Activated T-cell treated with anti-CD3 and anti-CD28 coated beads for 1 hour (primary cell): ENCODE results near the gene PHEX.

Experiments
- DNase-seq: peaks from one replicate; pipeline ENCODE4 v3.0.0-alpha.2; 2020; ENCODE audit warnings: low read depth

PHEX gene

DNA sequence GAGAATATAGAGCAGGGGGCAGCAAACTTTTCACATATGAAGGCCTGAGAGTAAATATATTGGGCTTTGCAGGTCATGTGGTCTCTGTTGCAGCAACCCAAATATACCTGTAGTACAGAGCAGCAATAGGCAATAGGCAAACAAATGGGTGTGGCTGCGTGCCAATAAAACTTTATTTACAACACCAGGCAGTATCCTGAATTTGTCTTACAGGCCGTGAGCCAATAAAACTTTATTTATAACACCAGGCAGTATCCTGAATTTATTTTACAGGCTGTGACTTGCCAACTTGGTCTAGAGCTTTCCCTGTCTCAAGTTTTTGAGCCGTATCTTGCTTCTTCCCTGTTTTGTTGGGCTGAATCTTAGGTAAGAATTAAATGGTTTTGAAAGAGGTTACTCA, 118.2 kb downstream of the PHEX start:
- no peak for DNase-seq

DNA sequence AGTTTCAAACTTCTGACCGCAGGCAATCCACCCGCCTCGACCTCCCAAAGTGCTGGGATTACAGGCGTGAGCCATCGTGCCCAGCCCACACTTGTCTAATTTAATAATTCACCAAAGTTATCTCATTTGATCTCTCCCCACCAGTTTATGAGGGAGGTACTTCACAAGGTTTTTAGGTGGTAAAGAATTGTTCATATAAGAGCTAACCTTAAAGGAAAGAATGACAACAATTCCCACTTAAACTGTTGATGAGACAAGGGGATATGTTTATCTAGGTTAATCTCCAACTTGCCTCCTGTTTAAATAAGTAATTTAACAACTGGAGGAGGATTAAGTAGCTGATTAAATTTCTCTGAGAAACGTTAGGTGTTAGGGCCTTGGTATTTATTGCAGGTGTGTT, 123.0 kb downstream of the PHEX start:
- DNase-seq = no peak

DNA sequence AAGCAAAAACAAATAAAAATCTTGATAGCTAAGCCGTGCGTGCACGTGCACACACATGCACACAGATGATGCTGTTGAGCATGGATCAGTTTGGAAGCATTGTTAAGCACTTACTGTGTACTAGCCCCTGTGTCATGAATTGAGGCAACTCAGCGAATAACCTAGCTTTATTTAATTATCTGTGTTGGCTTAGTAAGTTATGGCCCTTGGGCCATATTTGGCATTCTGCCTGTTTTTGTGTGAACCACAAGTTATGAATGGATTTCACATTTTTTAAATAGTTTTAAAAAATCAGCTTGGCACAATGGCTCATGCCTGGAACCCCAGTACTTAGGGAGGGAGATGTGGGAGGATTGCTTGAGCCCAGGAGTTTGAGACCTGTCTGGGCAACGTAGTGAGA, 126.9 kb downstream of the PHEX start:
- no peak for DNase-seq

DNA sequence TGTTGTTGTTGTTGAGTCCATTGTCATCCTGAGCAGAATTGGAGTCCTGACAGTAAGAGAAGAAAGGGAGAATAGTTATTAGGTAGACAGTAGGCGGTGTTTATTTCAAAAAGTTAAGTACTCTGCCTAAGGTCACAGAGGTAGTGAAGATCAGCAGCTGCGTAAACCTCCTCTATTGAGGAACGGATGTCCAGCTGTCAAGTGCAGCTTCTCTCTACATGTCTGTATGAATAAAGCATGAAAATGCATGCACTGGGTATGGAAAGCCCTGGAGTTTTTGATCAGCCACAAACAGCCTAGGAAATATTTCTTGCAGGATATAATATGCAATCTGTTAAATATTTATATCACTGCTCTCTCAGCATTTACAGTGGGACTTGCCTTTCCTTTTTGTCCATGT, 131.2 kb downstream of the PHEX start:
- DNase-seq = no peak

- DNase-seq = no peak
Measured at GRCh38 chrX:22164770-22165388, 132.8 kb downstream of the PHEX start.

DNA sequence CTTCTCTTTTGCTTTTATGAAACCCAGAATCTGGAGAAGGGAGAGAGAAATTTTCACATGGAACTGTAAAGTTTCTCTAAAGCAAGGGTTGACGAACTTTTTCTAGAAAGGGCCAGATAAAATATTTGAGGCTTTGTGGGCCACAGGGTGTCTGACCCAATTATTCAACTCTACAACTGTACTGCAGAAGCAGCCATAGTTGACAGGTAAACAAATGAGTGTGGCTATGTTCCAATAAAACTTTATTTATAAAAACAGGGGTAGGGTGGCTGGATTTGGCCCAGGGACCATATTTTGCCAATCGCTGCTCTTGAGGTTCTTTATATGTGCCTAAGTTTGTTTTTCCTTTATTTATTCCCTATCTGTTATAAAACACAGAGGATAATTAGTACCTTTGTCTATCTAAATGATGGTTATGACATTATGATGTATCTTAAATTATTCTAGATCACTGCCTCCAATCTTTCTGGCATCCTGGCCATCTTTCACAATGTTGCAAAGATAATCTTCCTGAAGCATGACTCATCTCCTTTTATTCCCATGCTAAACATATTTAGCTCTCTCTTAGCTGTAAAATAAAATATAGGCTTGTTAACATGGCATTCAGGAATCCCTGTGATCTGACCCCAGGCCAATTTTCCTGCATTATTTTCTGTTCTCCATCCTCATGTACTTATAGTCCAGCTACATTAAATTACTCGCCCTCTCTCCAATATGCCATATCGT, 133.8 kb downstream of the PHEX start:
- DNase-seq = no peak

- no peak for DNase-seq
Measured at GRCh38 chrX:22171287-22172060, 139.3 kb downstream of the PHEX start.

- DNase-seq = no peak
Measured at GRCh38 chrX:22173966-22174365, 141.8 kb downstream of the PHEX start.

GRCh38 chrX:22177950-22178515, 145.9 kb downstream of the PHEX start:
- DNase-seq = no peak

DNA sequence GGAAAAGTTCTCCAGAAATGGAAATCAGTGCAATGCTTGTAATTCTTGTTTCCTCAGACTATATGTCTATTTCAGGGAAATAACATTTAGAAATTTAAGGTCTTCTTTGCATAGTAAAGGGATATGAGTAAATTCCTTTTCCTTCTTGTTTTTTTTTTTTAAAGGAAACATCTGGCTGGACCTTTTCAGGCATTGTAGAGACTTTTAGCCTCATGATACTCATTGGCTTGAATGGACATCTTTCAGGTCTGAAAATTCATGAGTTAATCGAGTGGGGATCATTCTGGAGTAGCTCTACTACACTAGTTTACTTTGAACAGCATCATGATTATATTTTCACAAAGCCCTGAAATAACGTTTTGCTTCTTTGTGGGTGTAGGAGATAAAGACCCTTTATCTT, 152.0 kb downstream of the PHEX start:
- DNase-seq = no peak

DNA sequence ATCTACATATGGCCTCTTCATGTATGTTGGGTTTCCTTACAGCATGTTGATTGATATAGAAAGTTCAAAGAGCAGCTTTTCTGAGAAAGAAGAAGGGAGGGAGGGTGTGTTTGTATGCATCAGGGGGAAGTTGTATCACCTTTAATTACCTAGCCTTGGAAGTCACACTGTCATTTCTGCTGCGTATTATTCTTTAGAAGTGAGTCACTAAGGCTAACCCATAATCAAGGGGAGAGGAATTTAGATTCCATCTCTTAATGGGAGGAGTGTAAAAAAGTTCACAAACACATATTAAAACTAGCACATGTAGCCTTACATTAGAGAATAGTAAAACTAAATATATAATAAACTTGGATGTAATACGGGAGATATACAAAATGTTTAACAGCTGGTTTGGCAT, 154.0 kb downstream of the PHEX start:
- no peak for DNase-seq

GRCh38 chrX:22192419-22193060, 160.4 kb downstream of the PHEX start:
- DNase-seq = peak; percentile 7

DNA sequence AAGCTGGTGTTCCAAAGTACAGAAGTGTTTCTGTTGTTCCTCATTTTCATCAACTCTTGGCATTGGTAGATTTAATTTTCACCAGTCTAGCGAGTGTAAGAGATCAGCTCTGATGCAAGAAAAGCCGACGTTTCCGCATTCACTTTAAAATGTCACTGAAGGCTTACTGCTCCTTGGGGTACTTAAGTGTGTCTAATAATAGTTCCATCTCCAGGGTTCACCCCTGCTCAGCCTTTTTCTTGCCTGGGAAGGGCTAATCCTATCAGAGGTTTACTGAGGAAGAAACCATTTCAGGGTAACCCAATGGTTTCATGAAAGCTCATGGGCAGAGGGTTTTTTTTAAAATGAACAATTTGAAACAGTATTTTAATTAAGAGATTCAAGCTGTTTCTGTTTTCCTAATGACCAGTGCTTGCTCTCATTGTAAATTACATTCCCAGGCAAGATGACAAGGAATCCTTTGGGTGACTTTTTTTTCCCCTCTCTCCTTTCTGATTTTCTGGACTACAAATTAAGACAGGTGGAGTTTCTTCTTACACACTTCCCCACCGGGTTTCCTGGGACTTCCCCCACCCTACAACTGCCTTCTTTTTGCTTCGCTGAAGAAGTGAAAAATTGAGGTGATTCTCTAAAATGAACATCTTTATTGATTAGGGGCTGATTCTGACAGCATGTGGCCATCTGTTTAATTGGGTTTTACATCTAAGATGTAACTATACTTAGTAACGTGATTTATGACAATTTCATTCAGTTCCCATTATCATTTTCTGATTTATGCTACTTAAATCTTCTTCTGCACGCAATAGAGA, 161.9 kb downstream of the PHEX start:
- no peak for DNase-seq

- DNase-seq = no peak
Measured at GRCh38 chrX:22194660-22194945, 162.5 kb downstream of the PHEX start.

- no peak for DNase-seq
Measured at GRCh38 chrX:22196149-22196548, 164.0 kb downstream of the PHEX start.

- no peak for DNase-seq
Measured at GRCh38 chrX:22202251-22202650, 170.1 kb downstream of the PHEX start.

- DNase-seq = no peak
Measured at GRCh38 chrX:22203186-22203585, 171.1 kb downstream of the PHEX start.

DNA sequence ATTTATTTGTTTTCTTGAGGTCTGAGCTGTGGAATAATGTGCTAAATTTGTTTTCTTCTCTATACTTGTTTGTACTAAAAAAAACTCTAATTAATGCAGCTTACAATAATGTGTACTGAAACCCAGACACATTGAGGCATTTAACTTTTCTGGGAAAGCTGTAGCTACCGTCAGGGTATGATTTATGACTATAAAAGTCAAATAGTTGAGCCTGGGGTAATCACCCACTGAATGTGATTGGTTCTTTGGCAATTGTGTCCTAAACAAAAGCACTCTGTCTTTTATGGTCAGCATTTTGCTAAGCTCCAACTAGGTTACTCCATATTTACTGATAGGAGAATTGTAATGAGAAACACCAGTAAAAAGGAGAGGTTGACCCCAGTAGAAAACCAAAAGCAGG, 174.7 kb downstream of the PHEX start:
- DNase-seq = no peak

- DNase-seq = no peak
Measured at GRCh38 chrX:22220941-22221340, 188.8 kb downstream of the PHEX start.

GRCh38 chrX:22234380-22234779, 202.3 kb downstream of the PHEX start:
- DNase-seq = no peak

GRCh38 chrX:22237479-22237878, 205.4 kb downstream of the PHEX start:
- DNase-seq = no peak

- DNase-seq = no peak
Measured at GRCh38 chrX:22246620-22247019, 214.5 kb downstream of the PHEX start.
